Progenitor cell of endocrine pancreas (in vitro differentiated cells): Measurements from ENCODE around the gene MTNR1A. TPM values are rescaled to one million over a fixed set of nuclear protein-coding genes. Genes with fewer than 3 reads are reported as not detected.

ENCODE experiments used
- DNase-seq: peaks from one replicate; pipeline ENCODE4 v3.0.0; 2021; ENCODE audit warnings: low spot score; ENCODE audit not compliant: unreplicated experiment
- H3K27ac Mint-ChIP-seq: 2 replicates; pipeline ENCODE4 v1.8.0; 2021; ENCODE audit warnings: mild to moderate bottlenecking, moderate library complexity, mixed read lengths
- H3K27me3 Mint-ChIP-seq: 2 replicates; pipeline ENCODE4 v1.8.0; 2021; ENCODE audit warnings: mixed read lengths
- H3K36me3 Mint-ChIP-seq: 2 replicates; pipeline ENCODE4 v1.8.0; 2022; ENCODE audit warnings: mixed read lengths; ENCODE audit not compliant: insufficient read depth
- H3K4me1 Mint-ChIP-seq: 2 replicates; pipeline ENCODE4 v1.8.0; 2021; ENCODE audit warnings: low read depth, mixed read lengths
- H3K4me3 Mint-ChIP-seq: 2 replicates; pipeline ENCODE4 v1.8.0; 2021; ENCODE audit warnings: low read depth, mild to moderate bottlenecking, moderate library complexity, mixed read lengths
- H3K9me3 Mint-ChIP-seq: 2 replicates; pipeline ENCODE4 v1.8.0; 2021; ENCODE audit warnings: low read depth, mixed read lengths
- total RNA-seq: library from RNA; stranded (reverse); gene quantifications from 2 replicates; pipeline ENCODE4 v1.2.1, GENCODE V29; 2021
- TF ChIP-seq, protein P1 (sequence below): fragments of 200-600 bp; sonication (generic); IDR thresholded peaks from one replicate; pipeline ENCODE4 v1.5.0; 2021; ENCODE audit warnings: antibody characterized with exemption, mild to moderate bottlenecking; ENCODE audit not compliant: unreplicated experiment

The MTNR1A gene
- total RNA-seq, 1 donor from 2014 or later: 2.7 TPM

- no peak overlapping the region for H3K4me3 Mint-ChIP-seq
Measured at GRCh38 chr4:186485150-186485549, 70.2 kb downstream of the MTNR1A start.

GRCh38 chr4:186483656-186484055 lies 71.7 kb downstream of the MTNR1A start:
- Mint-ChIP-seq H3K27me3 (no peaks in the 10 kb centered on the region), H3K9me3 (no peaks in the 10 kb centered on the region), H3K36me3 (no peaks in the 10 kb centered on the region), H3K27ac (no peak overlapping the region), H3K4me1 (peaks cover 1% of the 10 kb centered on the region), H3K4me3 (no peak overlapping the region)
- no peak for DNase-seq
- TF ChIP-seq, protein P1, sequence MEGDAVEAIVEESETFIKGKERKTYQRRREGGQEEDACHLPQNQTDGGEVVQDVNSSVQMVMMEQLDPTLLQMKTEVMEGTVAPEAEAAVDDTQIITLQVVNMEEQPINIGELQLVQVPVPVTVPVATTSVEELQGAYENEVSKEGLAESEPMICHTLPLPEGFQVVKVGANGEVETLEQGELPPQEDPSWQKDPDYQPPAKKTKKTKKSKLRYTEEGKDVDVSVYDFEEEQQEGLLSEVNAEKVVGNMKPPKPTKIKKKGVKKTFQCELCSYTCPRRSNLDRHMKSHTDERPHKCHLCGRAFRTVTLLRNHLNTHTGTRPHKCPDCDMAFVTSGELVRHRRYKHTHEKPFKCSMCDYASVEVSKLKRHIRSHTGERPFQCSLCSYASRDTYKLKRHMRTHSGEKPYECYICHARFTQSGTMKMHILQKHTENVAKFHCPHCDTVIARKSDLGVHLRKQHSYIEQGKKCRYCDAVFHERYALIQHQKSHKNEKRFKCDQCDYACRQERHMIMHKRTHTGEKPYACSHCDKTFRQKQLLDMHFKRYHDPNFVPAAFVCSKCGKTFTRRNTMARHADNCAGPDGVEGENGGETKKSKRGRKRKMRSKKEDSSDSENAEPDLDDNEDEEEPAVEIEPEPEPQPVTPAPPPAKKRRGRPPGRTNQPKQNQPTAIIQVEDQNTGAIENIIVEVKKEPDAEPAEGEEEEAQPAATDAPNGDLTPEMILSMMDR: no peak

More at GRCh38 chr4:186485150-186485549, 70.2 kb downstream of the MTNR1A start:
- H3K9me3 Mint-ChIP-seq: peaks cover 4% of the 10 kb centered on the region
- TF ChIP-seq, protein P1: no peak
- H3K27me3 Mint-ChIP-seq: no peaks in the 10 kb centered on the region
- no peak overlapping the region for H3K27ac Mint-ChIP-seq
- no peaks in the 10 kb centered on the region for H3K36me3 Mint-ChIP-seq
- no peak for DNase-seq
- peaks cover 1% of the 10 kb centered on the region for H3K4me1 Mint-ChIP-seq

Other genes with a start within 250 kb of the MTNR1A start
- 263 and 264 TPM in 2 replicates for gene FAT1, start 168.3 kb upstream of the MTNR1A start, total RNA-seq